ENCODE data around the gene OR4Q3. TPM values are rescaled to one million over a fixed set of nuclear protein-coding genes. Genes with fewer than 3 reads are reported as not detected.

OR4Q3 gene
- total RNA-seq (2022; extraction: Qiagen RNA extraction) = not detected in 5 replicates

GRCh38 chr14:19743256-19743655 lies at the start of gene OR4Q3:
TSS of gene OR4Q3 (plus strand) at chr14:19743571.

GRCh38 chr14:19773204-19773603 lies 29.8 kb downstream of the OR4Q3 start, which contains the start of gene OR4M1:
TSS of gene OR4M1 (plus strand) at chr14:19773504. CDS start at chr14:19780323, 6,819 bp downstream.

Other genes starting within 250 kb of the OR4Q3 start
- gene OR11H2, start 29.7 kb upstream of the OR4Q3 start, total RNA-seq (2022; extraction: Qiagen RNA extraction) = not detected in 5 replicates
- not detected in 5 replicates for gene OR4M1, start 29.9 kb downstream of the OR4Q3 start, total RNA-seq (2022; extraction: Qiagen RNA extraction)
- gene OR4N2, start 60.2 kb downstream of the OR4Q3 start, total RNA-seq (2022; extraction: Qiagen RNA extraction) = not detected in 5 replicates
- gene OR4K2, start 131.6 kb downstream of the OR4Q3 start, total RNA-seq (2022; extraction: Qiagen RNA extraction) = not detected in 5 replicates
- gene OR4K5, start 177.0 kb downstream of the OR4Q3 start, total RNA-seq (2022; extraction: Qiagen RNA extraction) = not detected in 5 replicates
- gene OR4K1, start 187.3 kb downstream of the OR4Q3 start, total RNA-seq (2022; extraction: Qiagen RNA extraction) = not detected in 5 replicates
- not detected in 5 replicates for gene OR4K15, start 232.0 kb downstream of the OR4Q3 start, total RNA-seq (2022; extraction: Qiagen RNA extraction)